ENCODE data around the gene DCAF11.

DCAF11 gene

GRCh38 chr14:24106672-24107271 lies 7.8 kb upstream of the DCAF11 start:
- no peak for TF ChIP-seq CTCF (IDR thresholded peaks at IDR 0.05)
- no peak overlapping the region for H3K4me3 ChIP-seq
- H3K36me3 ChIP-seq, result peaks cover 0 to 18% (median 13%) of the 10 kb centered on the region in 3 donors
- no peaks in the 10 kb centered on the region for H3K9me3 ChIP-seq
- DNase-seq, result no peak
- intact Hi-C loops (cut with DNase I; ENCODE audit: low total_unique reads), result loop anchor here (5.0 kb wide), 2 partner anchors 49 to 94 kb away; no protein-coding TSS in a partner anchor
- peaks cover 0 to 5% (median 4%) of the 10 kb centered on the region in 4 donors for H3K4me1 ChIP-seq
- no peak overlapping the region for H3K27ac ChIP-seq
- no peaks in the 10 kb centered on the region for H3K27me3 ChIP-seq

- Histone ChIP-seq H3K36me3 (peaks cover 0 to 10% (median 5%) of the 10 kb centered on the region in 3 donors), H3K9me3 (no peaks in the 10 kb centered on the region), H3K27me3 (no peaks in the 10 kb centered on the region), H3K4me3 (no peak overlapping the region), H3K4me1 (peaks cover 0 to 8% (median 5%) of the 10 kb centered on the region in 4 donors), H3K27ac (no peak overlapping the region)
- no peak for DNase-seq
- TF ChIP-seq CTCF (IDR thresholded peaks at IDR 0.05), result no peak
- intact Hi-C loops (cut with DNase I; ENCODE audit: low total_unique reads), result loop anchor here (5.0 kb wide), 2 partner anchors 51 to 96 kb away; no protein-coding TSS in a partner anchor
Observed at GRCh38 chr14:24108336-24108874, 6.2 kb upstream of the DCAF11 start.

GRCh38 chr14:24110060-24110459 lies 4.5 kb upstream of the DCAF11 start:
- intact Hi-C loops (cut with DNase I; ENCODE audit: low total_unique reads), result no loop called here
- TF ChIP-seq CTCF (IDR thresholded peaks at IDR 0.05), result no peak

GRCh38 chr14:24110523-24110922 lies 4.1 kb upstream of the DCAF11 start:
- no peak overlapping the region for H3K4me3 ChIP-seq
- intact Hi-C loops (cut with DNase I; ENCODE audit: low total_unique reads), result no loop called here
- H3K4me1 ChIP-seq, result peaks cover 0 to 13% (median 8%) of the 10 kb centered on the region in 4 donors
- no peaks in the 10 kb centered on the region for H3K27me3 ChIP-seq
- no peak for DNase-seq
- TF ChIP-seq CTCF (IDR thresholded peaks at IDR 0.05), result no peak
- no peaks in the 10 kb centered on the region for H3K36me3 ChIP-seq
- H3K9me3 ChIP-seq, result no peaks in the 10 kb centered on the region
- no peak overlapping the region for H3K27ac ChIP-seq

More at GRCh38 chr14:24110060-24110459, 4.5 kb upstream of the DCAF11 start:
- Histone ChIP-seq H3K36me3 (no peaks in the 10 kb centered on the region), H3K4me3 (no peak overlapping the region), H3K9me3 (no peaks in the 10 kb centered on the region), H3K4me1 (peaks cover 0 to 11% (median 7%) of the 10 kb centered on the region in 4 donors), H3K27ac (no peak overlapping the region), H3K27me3 (no peaks in the 10 kb centered on the region)
- DNase-seq, result no peak

- intact Hi-C loops (cut with DNase I; ENCODE audit: low total_unique reads), result no loop called here
- no peaks in the 10 kb centered on the region for H3K27me3 ChIP-seq
- DNase-seq, result no peak
- peaks cover 0 to 31% (median 22%) of the 10 kb centered on the region in 4 donors for H3K4me1 ChIP-seq
- no peak for TF ChIP-seq CTCF (IDR thresholded peaks at IDR 0.05)
- no peaks in the 10 kb centered on the region for H3K9me3 ChIP-seq
- peak overlapping the region; percentile 65 to 80 for H3K4me3 ChIP-seq
- peaks cover 11 to 20% (median 16%) of the 10 kb centered on the region in 3 donors for H3K36me3 ChIP-seq
- H3K27ac ChIP-seq, result peak overlapping the region; percentile 95 to 98
Observed at GRCh38 chr14:24113379-24113800, 1.2 kb upstream of the DCAF11 start.
